GM18861 (cell line): ENCODE data around the gene CDH23.

Source experiments
- ATAC-seq: cut with Tn5 transposase; IDR thresholded peaks from one replicate; pipeline ENCODE4 v1.9.1; 2021; ENCODE audit not compliant: unreplicated experiment

The CDH23 gene

GRCh38 chr10:71368643-71369042 lies 28.1 kb upstream of the CDH23 start:
- ATAC-seq = no peak

GRCh38 chr10:71369602-71370001 lies 27.1 kb upstream of the CDH23 start:
- ATAC-seq = no peak

GRCh38 chr10:71370031-71370430 lies 26.7 kb upstream of the CDH23 start:
- no peak for ATAC-seq

DNA sequence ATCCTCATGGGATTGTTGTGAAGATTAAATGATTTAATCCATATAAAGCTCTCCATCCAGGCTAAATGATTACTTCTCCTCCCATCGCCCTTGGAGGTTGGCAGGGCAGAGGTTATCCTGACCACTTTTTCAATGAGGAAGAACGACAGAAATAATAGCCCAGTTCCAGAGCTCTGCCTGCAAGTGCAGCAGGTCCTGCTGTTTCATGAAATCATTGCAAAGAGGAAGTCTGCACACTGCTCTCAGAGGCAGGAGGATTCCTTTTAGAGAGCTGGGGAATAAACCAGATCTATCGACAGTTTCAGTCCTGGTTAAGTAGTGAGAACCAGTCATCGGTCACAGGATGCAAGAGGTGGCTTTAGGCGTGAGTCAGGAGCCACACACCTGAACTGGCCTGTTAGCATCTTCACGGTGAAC lies 25.0 kb upstream of the CDH23 start:
- no peak for ATAC-seq

DNA sequence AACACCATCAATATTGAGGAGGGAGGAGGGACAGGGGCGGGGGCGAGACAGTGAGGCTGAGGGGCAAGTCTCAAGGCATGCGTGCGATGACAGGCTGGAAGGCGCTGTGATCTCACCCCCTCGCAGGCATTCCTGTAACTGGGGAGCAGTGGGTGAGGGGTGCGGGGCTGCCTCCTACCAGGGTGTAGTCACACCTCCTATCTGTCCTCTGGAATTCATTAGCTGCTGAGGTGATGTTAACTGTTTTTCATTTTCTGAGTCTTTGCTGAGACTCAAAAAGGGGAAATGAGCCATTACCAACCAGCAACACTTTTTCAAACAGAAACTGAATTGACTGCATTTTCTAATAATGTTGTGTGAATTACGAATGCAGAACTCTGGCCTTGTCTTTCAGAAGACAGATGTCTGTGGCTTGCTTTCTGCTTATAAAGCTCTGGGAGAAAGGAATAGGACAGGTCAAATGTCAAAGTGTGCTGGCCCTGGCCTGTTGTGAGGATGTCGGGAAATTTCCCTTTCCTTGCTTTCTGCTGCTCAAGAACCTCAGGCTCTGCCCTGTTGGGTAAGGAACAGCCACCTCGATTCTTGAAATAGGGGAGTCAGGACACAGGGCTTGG lies 23.7 kb upstream of the CDH23 start:
- ATAC-seq = peak; percentile 37

- no peak for ATAC-seq
Observed at GRCh38 chr10:71374481-71375233, 22.1 kb upstream of the CDH23 start.

DNA sequence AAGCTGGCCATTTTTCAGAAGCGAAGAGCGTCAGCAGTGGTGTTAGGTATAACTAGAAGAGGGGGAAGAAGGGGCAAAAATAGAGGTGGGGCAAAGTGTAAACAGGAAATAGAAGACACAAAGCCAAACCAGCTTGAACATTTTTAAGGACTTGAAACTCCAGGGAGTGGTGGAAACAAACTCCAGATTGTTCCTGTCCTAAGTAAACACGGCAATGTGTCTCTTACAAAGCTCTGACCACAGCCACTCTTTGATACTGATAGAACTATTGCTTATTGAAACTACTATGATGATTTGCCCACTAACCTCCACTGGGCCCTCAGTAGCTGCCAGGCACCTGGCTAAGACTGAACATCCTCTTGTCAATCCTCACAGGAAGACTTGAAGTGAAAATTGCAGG lies 20.8 kb upstream of the CDH23 start:
- no peak for ATAC-seq

DNA sequence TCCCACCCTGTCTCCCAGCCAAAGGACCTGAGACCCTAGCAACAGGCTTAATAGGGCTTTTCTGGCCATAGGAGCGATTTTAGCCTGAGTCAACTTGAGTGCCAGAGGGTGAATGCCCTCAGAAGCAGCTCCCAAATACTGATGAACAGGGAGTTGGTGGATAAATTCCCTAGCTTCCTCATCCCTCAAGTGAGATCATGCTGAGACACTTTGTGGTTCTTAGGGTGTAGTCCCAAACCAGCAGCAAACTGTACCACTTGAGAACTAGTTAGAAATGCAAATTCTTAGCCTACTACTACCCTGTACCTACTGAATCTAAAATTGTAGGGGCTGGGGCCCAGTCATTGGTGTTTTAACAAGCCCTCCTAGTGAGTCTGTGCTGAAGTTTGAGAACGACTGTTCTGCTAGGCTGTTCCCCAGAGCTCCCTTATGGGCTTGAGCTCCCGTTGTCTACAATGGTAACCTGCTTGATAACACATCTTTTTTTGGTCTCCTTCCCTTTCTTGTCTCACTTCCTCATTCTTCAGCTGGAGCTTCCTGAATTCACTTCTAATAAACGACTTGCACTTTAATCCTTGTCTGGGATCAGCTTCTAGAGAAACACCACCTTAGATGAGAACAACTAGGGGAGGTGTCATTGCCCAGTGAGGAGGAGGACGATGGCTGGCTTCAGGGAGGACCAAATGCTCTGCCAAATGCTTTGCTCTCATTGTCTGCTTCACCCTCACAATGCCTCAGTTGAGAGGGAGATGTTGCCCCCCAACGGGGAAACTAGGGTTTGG lies 18.2 kb upstream of the CDH23 start:
- ATAC-seq = no peak

- no peak for ATAC-seq
Observed at GRCh38 chr10:71379118-71379766, 17.5 kb upstream of the CDH23 start.

DNA sequence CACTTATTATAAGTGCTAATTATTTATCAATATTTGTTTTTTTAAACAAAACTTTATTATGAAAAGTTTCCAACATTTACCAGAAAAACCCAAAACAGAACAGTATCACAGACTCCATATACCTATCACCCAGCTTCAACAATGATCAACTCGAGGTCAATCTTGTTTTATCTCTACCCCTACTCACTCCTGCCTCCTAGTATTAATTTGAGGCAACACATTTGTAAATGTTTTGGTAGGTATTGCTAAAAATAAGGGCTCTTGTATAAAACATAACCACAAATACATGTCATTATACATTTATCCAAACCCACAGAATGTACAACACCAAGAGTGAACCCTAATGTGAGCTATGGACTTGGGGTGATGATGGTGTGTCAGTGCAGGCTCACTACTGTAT lies 15.9 kb upstream of the CDH23 start:
- no peak for ATAC-seq

GRCh38 chr10:71381611-71382010 lies 15.1 kb upstream of the CDH23 start:
- no peak for ATAC-seq

- ATAC-seq = no peak
Observed at GRCh38 chr10:71382028-71382427, 14.7 kb upstream of the CDH23 start.

DNA sequence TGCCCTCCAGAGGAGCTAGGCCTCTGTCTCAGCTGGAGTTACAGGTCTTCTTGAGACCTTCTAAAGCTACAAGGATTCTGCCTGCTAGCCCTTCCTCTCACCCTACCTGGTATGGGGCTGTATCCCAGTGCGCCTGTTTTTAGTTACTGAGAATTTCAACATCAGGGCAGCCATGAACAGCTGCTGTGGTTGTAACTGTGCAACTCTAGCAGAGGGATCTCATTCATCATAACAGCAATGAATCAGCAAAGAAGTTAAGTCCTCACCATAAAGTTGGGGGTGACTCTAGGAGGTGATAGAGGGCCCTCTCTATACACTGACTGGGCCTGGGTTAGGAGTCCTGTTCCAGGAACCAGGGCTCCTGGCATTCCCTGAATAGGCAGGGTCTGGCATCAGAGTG lies 14.0 kb upstream of the CDH23 start:
- ATAC-seq = no peak

DNA sequence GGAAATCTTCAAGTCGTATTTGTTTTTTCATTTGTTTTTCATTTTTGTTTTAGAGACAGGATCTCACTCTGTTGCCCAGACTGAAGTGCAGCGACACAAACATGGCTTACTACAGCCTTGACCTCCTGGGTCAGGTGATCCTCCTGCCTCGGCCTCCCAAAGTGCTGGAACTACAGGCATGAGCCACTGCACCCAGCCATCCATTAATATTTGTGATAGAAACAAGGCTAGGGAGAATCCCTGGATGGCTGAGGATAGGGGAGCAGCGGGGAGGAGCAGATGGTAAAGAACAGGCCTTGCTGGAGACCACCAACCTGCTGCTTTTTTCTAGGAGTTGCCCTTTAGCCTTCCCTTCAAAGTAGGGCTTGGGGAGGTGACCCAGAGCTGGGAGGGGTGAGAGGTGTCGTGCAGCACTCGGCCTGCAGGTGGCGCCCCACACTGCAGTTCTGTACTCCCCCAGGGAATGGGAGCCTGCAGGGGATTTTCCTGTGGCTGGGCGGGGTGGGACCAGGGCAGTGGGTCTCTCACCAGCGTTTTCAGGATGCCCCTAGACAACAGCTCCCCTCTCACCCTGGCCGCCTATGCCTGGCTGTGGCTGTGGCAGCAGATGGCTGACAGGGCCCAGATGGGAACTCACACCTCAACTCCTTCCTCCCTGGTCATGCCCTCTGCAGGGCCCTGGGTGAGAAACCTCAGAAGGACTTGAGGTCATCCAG lies 12.6 kb upstream of the CDH23 start:
- no peak for ATAC-seq

GRCh38 chr10:71388171-71388570 lies 8.5 kb upstream of the CDH23 start:
- ATAC-seq = no peak

DNA sequence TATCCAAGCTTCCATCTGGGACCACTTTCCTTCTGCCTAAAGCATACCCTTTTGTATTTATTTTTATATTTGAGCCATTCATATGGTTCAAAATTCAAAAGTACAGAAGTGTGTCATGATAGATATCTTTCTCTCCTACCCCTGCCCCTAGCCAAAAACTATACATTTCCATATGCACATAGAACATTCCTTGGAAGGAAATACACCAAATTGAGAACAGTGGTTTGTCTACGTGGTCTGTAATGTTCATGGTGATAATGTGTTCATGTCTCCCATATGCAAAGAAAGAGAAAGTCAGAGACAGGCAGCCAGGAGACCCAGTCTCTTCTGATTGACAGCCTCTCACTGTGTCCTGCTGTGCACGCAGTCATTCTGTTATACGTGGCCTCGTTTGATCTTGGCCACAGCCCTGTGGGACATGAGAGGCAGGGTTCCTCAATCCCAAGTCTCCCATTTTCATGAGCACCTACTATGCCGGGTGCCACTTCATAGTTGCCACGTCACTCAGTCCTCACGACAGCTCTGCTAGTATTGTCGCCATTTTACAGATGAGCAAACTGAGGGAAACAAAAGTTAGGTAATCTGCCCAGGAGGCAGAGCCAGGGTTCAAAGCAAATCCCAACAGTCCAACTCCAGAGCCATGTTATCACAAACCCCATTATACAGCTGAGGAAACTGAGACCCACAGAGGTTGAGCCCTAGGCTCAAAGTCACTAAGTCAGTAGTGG lies 8.0 kb upstream of the CDH23 start:
- no peak for ATAC-seq

- ATAC-seq = no peak
Observed at GRCh38 chr10:71389768-71390460, 6.8 kb upstream of the CDH23 start.

- ATAC-seq = no peak
Observed at GRCh38 chr10:71390461-71390835, 6.3 kb upstream of the CDH23 start.

- no peak for ATAC-seq
Observed at GRCh38 chr10:71390921-71391690, 5.6 kb upstream of the CDH23 start.
